HEK293 (cell line): Measurements from ENCODE around the gene SIGLEC12.

Source experiments
- MYNN ChIP-seq: fragments of 450-650 bp; formaldehyde crosslinking; IDR thresholded peaks from 2 replicates; pipeline ENCODE4 v1.5.1; 2016; ENCODE audit warnings: missing biosample characterization, missing genetic modification characterization, borderline replicate concordance
- YY1 ChIP-seq: fragments of 450-650 bp; formaldehyde crosslinking; IDR thresholded peaks from 2 replicates; pipeline ENCODE4 v1.5.1; 2018; ENCODE audit warnings: missing biosample characterization, missing genetic modification characterization
- YY2 ChIP-seq: fragments of 450-650 bp; formaldehyde crosslinking; IDR thresholded peaks from 2 replicates; pipeline ENCODE4 v1.5.1; 2016; ENCODE audit warnings: missing biosample characterization, missing genetic modification characterization
- ZBTB20 ChIP-seq: fragments of 450-650 bp; formaldehyde crosslinking; IDR thresholded peaks from 2 replicates; pipeline ENCODE4 v1.5.1; 2016; ENCODE audit warnings: missing biosample characterization, missing genetic modification characterization
- ZNF169 ChIP-seq: fragments of 450-650 bp; formaldehyde crosslinking; IDR thresholded peaks from 2 replicates; pipeline ENCODE4 v1.5.1; 2016; ENCODE audit warnings: missing biosample characterization, missing genetic modification characterization
- ZNF423 ChIP-seq: fragments of 450-650 bp; formaldehyde crosslinking; IDR thresholded peaks from 2 replicates; pipeline ENCODE4 v1.5.1; 2016; ENCODE audit warnings: missing biosample characterization, missing genetic modification characterization
- ZNF426 ChIP-seq: fragments of 450-650 bp; formaldehyde crosslinking; IDR thresholded peaks from 2 replicates; pipeline ENCODE4 v1.5.1; 2017; ENCODE audit warnings: missing biosample characterization, missing genetic modification characterization, mild to moderate bottlenecking, inconsistent platforms, moderate library complexity
- ZNF473 ChIP-seq: fragments of 450-650 bp; formaldehyde crosslinking; IDR thresholded peaks from 2 replicates; pipeline ENCODE4 v1.5.1; 2017; ENCODE audit warnings: missing biosample characterization, missing genetic modification characterization
- ZNF510 ChIP-seq: fragments of 450-650 bp; formaldehyde crosslinking; IDR thresholded peaks from 2 replicates; pipeline ENCODE4 v1.5.1; 2018; ENCODE audit warnings: mild to moderate bottlenecking, missing genetic modification characterization, missing biosample characterization; ENCODE audit not compliant: insufficient replicate concordance
- ZNF76 ChIP-seq: fragments of 450-650 bp; formaldehyde crosslinking; IDR thresholded peaks from 2 replicates; pipeline ENCODE4; 2016; ENCODE audit warnings: low read depth, missing biosample characterization, missing genetic modification characterization, borderline replicate concordance
- TF ChIP-seq, protein P1 (sequence below): fragments of 450-650 bp; formaldehyde crosslinking; IDR thresholded peaks from 2 replicates; pipeline ENCODE4 v1.5.1; 2016; ENCODE audit warnings: missing biosample characterization, missing genetic modification characterization
- TF ChIP-seq, protein P2 (sequence below): fragments of 450-650 bp; formaldehyde crosslinking; IDR thresholded peaks from 2 replicates; pipeline ENCODE4 v1.5.1; 2016; ENCODE audit warnings: missing biosample characterization, missing genetic modification characterization
- TF ChIP-seq, protein P3 (sequence below): fragments of 450-650 bp; formaldehyde crosslinking; IDR thresholded peaks from 2 replicates; pipeline ENCODE4 v1.5.1; 2017; ENCODE audit warnings: missing biosample characterization, missing genetic modification characterization
- TF ChIP-seq, protein P4 (sequence below): fragments of 450-650 bp; formaldehyde crosslinking; IDR thresholded peaks from 2 replicates; pipeline ENCODE4 v1.5.1; 2016; ENCODE audit warnings: missing biosample characterization, missing genetic modification characterization, low read depth

DNA sequence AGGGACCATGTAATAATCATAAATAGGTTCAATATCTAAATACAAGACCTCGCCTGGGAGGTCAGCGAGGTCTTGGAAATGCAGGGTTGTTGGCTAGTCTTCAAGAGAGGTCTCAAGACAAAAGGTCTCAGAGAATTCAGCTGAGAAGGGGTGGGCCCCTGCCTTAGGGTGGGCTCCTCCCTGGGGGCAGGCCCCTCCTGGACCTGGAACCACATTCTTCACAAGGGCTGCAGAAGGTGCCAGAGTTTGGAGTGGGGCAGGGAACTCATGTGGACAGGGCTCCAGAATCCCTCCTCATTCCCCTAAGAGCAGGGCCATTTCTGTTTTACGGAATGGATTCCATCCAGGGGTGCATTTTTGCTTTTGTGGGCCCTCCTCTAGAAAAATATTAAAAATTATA, 13.1 kb downstream of the SIGLEC12 start:
- TF ChIP-seq YY2 (no peak), ZNF76 (tag by site-specific recombination) (no peak), YY1 (tag by site-specific recombination) (no peak), ZNF473 (tag by site-specific recombination) (no peak), ZNF423 (tag by site-specific recombination) (no peak), ZNF426 (tag by site-specific recombination) (no peak), ZNF169 (no peak), ZBTB20 (tag by site-specific recombination) (no peak), ZNF510 (tag by site-specific recombination) (no peak), MYNN (tag by site-specific recombination) (no peak)
- TF ChIP-seq, protein P1, sequence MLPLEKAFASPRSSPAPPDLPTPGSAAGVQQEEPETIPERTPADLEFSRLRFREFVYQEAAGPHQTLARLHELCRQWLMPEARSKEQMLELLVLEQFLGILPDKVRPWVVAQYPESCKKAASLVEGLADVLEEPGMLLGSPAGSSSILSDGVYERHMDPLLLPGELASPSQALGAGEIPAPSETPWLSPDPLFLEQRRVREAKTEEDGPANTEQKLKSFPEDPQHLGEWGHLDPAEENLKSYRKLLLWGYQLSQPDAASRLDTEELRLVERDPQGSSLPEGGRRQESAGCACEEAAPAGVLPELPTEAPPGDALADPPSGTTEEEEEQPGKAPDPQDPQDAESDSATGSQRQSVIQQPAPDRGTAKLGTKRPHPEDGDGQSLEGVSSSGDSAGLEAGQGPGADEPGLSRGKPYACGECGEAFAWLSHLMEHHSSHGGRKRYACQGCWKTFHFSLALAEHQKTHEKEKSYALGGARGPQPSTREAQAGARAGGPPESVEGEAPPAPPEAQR: no peak
- TF ChIP-seq, protein P2, sequence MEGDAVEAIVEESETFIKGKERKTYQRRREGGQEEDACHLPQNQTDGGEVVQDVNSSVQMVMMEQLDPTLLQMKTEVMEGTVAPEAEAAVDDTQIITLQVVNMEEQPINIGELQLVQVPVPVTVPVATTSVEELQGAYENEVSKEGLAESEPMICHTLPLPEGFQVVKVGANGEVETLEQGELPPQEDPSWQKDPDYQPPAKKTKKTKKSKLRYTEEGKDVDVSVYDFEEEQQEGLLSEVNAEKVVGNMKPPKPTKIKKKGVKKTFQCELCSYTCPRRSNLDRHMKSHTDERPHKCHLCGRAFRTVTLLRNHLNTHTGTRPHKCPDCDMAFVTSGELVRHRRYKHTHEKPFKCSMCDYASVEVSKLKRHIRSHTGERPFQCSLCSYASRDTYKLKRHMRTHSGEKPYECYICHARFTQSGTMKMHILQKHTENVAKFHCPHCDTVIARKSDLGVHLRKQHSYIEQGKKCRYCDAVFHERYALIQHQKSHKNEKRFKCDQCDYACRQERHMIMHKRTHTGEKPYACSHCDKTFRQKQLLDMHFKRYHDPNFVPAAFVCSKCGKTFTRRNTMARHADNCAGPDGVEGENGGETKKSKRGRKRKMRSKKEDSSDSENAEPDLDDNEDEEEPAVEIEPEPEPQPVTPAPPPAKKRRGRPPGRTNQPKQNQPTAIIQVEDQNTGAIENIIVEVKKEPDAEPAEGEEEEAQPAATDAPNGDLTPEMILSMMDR (tag by site-specific recombination): no peak
- TF ChIP-seq, protein P3, sequence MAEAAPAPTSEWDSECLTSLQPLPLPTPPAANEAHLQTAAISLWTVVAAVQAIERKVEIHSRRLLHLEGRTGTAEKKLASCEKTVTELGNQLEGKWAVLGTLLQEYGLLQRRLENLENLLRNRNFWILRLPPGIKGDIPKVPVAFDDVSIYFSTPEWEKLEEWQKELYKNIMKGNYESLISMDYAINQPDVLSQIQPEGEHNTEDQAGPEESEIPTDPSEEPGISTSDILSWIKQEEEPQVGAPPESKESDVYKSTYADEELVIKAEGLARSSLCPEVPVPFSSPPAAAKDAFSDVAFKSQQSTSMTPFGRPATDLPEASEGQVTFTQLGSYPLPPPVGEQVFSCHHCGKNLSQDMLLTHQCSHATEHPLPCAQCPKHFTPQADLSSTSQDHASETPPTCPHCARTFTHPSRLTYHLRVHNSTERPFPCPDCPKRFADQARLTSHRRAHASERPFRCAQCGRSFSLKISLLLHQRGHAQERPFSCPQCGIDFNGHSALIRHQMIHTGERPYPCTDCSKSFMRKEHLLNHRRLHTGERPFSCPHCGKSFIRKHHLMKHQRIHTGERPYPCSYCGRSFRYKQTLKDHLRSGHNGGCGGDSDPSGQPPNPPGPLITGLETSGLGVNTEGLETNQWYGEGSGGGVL (tag by site-specific recombination): no peak
- TF ChIP-seq, protein P4, sequence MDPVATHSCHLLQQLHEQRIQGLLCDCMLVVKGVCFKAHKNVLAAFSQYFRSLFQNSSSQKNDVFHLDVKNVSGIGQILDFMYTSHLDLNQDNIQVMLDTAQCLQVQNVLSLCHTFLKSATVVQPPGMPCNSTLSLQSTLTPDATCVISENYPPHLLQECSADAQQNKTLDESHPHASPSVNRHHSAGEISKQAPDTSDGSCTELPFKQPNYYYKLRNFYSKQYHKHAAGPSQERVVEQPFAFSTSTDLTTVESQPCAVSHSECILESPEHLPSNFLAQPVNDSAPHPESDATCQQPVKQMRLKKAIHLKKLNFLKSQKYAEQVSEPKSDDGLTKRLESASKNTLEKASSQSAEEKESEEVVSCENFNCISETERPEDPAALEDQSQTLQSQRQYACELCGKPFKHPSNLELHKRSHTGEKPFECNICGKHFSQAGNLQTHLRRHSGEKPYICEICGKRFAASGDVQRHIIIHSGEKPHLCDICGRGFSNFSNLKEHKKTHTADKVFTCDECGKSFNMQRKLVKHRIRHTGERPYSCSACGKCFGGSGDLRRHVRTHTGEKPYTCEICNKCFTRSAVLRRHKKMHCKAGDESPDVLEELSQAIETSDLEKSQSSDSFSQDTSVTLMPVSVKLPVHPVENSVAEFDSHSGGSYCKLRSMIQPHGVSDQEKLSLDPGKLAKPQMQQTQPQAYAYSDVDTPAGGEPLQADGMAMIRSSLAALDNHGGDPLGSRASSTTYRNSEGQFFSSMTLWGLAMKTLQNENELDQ (tag by site-specific recombination): no peak
